Activated CD4-positive, CD25-positive, alpha-beta regulatory T cell (primary cell): ENCODE results near the gene MED12.

ENCODE experiments used
- DNase-seq, 4 experiments: peaks; one replicate each; lab custom pipeline; 2025; lab: John Stamatoyannopoulos, UW

The MED12 gene

DNA sequence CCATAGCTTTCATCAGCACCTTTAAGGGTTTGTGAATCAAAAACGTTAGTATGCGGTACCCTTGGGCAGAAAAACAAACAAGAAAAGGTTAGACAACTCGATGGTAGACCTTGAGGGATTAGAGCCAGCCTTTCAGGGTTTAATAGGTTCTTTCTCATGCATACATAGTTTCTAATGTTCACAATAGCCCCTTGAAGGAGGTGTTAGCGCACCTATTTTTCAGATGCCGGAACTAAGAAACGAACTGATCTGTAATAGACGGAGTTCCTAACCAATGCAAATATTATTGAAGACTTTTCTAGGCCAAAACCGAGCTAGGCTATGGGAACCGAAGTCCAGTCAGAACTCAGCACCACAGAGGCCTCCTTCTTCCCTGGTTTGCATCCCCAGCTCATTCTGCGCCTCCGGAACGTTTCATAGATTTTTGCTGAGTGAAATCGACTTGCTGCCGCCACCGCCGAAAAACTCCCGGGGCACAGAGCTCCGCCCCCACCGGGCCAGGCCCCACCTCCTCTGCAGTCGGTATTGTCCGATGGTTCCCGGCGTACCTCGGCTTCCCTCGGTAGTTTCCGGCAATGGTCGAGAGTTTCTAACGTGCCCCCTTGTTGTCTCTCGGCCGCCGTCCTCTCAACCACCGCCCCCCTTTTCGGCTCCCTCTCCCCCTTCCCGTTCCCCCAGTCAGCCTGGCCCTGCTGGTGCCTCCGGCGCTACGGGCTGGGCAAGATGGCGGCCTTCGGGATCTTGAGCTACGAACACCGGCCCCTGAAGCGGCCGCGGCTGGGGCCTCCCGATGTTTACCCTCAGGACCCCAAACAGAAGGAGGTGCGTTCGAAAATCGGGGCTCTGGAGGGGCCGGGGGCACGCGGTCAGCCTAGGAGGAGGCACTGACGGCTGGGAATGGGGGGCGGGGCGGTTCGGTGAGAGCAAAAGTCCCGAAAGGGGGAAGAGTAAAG is at the start of gene MED12:
Gene MED12 (plus strand): TSS at position 565 of the 953 bp plus-strand sequence. CDS start 159 bp downstream, at position 724.
- peak; percentile 25 to 50 (median 46) for DNase-seq

DNA sequence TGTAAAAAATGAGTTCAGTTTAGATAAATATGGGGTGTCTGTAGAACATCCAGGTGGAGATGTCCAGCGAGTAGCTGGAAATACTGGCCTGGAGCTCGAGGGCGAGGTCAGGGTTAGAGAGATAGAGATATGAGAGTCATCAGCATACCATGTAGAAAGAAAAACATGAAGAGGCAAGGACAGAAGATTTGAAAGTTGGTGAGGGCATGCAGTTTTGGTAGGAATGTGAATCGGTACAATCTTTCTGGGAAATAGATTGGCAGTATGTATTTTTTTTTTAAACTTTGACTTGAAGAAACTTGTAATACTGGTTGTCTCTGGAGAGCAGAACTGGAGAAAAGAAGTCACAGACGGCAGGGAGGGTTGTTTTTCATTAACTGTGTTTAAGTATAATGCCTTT is 47.9 kb upstream of the MED12 start:
- no peak for DNase-seq

DNA sequence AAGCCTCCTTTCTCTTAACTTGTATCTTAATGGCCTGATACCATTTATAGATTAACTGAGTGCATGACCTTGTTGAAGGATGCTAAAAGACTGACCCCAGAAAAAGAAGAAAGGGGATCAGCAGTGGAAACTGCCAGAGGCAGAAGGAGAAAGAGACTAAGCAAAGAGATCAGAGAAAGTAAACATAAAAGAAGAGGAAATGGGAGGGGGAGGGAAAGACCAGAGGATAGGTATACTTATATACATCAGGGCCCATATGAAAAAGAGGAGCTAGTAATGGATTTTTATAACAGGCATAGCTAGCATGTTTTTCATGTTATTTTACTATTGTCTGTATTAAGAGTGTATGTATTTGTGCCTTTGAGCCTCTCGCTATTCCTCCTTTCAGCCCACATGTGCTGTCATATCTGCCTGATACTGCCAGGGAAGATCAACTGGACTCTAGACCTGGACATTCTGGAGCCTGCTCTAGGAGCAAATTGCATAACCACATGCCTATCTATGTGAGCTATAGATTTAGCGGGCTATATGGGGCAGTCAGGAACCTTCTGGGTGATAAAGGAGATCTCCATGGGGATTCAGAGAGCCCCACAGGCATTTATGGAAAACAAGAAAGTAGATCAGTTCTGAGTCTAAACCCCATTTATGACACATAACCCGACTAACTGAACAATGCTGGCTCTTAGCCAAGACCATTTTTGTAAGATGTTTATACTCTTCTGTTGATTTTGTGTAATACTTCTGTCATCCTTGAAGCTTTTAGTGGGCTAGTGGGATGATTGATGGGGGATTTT is 36.9 kb upstream of the MED12 start:
- DNase-seq, result no peak

DNA sequence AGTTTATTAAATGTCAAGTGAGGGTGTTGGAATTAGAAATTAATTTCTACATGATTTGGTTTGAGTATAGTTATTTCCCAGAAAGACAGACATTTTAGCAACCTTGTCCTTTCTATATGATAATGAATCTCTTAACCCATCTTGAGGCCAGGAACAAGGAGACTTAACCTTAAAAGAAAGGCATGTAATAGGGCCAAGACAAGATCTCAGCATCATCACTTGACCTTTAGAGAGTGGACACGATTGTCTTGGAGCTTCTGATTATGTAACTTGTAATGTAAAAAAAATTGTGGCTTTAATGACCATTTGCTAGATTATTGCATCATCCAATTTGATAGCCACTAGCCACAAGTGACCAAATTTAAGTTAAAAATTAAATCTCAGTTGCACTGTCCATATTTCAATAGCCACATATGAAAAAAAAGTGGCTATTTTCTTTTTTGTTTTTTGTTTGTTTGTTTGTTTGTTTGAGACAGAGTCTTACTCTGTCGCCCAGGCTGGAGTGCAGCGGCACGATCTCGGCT is 36.2 kb upstream of the MED12 start:
- no peak for DNase-seq

- DNase-seq, result no peak
These were observed 35.6 kb upstream of the MED12 start for GRCh38 chrX:71082822-71083221.

GRCh38 chrX:71085900-71086299 is 32.5 kb upstream of the MED12 start:
- DNase-seq, result no peak

DNA sequence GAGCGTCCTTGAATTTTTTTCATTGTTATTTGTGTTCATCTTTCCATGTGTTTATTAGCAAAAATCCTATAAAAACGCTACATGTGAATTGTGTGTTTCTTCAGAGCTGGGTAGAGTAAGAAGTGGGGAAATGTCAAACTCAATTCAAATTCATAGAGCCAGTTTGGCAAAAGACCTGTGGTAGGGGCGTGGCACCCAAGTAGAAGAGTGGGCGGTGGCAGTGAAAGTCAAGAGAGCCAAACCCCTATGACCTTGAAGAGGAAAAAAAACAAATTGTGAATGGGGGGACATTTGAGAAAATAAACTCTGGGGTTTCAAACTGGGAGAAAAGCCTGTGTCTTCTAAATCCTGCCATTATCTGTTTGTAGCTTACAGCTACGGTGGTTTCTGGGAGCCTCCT is 27.1 kb upstream of the MED12 start:
- DNase-seq, result no peak

GRCh38 chrX:71095033-71095432 is 23.4 kb upstream of the MED12 start:
- no peak for DNase-seq

DNA sequence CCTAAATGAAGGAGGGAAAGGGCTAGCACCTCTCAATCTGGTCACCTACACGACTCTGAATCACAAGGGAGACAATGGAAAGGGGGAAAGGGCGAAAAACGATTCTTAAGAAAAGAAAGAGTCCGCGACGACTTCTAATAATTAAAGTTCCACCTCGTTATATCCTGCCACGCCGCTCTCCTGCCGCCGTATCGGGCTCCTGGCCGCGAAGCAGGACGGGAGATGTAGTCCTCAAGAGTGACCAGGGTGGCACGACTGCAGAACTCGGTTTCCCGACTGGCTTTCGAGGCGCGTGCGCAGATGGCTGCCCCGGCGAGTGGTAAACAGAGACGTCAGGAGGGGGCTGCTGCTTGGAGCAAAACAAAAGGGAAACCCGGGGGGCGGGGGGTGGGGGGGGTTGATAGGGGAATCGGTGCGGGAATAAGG is 22.8 kb upstream of the MED12 start, which contains the start of gene FOXO4:
Gene FOXO4 (plus strand): TSS at position 297 of the 426 bp plus-strand sequence. CDS start 678 bp downstream, outside the sequence.
- peak; percentile 56 to 72 (median 68) for DNase-seq

DNA sequence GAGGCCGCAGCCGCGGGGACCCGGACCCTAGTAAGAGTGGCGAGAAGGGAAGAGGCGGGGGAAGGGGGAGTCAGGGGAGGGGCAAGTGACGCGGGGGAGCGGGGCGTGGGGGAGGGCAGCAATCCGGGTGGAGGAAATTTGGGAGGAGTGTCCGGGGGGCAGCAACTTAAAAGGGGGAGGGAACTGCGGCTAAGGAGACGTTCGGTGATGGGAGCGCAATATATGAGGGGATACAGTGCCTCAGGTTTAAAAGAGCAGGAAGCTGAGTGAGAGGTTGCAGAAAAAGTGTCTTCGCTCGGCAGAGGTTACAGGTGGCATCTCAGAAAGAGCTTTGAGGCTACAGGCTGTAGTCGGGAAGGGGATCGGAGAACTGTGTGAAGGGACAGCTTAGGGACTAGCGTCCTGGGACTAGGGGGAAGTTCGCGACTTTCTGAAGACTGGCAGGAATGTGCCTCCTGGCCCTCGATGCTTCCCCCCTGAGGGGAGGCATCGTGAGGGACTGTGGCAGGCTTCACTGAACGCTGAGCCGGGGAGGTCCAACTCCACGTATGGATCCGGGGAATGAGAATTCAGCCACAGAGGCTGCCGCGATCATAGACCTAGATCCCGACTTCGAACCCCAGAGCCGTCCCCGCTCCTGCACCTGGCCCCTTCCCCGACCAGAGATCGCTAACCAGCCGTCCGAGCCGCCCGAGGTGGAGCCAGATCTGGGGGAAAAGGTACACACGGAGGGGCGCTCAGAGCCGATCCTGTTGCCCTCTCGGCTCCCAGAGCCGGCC is 22.2 kb upstream of the MED12 start:
- peak in 1 of 4 experiments; percentile 51 for DNase-seq

DNA sequence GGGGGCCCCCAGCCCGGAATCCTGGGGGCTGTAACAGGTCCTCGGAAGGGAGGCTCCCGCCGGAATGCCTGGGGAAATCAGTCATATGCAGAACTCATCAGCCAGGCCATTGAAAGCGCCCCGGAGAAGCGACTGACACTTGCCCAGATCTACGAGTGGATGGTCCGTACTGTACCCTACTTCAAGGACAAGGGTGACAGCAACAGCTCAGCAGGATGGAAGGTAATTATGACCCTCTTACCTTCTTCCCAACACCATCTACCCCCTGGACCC is 21.7 kb upstream of the MED12 start:
- DNase-seq, result no peak

DNA sequence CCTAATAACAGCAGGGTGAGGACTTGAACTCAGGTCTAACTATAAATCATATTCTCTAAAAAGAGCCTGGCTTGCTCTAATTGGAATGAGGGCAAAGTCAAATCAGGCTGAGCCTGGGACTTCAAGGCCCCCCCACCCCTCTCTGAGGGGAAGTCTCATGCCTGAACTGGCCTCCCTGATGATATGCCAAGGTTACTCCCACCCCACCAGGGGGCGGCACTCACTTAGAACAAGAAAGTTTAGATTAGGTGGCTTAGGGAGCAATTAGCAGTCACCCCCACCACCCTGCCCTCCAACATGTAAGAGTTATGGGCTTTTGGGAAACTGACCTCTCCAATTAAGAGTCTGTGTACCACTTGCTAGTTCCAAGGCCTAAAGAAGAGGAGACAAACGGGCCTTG is 20.1 kb upstream of the MED12 start:
- DNase-seq, result peak; percentile 34 to 68 (median 56)

GRCh38 chrX:71098951-71099506 is 19.4 kb upstream of the MED12 start:
- DNase-seq, result no peak

GRCh38 chrX:71099736-71100135 is 18.7 kb upstream of the MED12 start:
- DNase-seq, result no peak

- DNase-seq, result no peak
These were observed 17.6 kb upstream of the MED12 start for GRCh38 chrX:71100581-71101505.

- DNase-seq, result no peak
These were observed 16.1 kb upstream of the MED12 start for GRCh38 chrX:71102292-71102691.

GRCh38 chrX:71103110-71103983 is 15.0 kb upstream of the MED12 start:
- peak in 3 of 4 experiments; percentile 5 to 34 (median 8) for DNase-seq

- no peak for DNase-seq
These were observed 12.8 kb upstream of the MED12 start for GRCh38 chrX:71105628-71106027.

- no peak for DNase-seq
These were observed 12.0 kb upstream of the MED12 start, which contains the start of gene CXorf65 for GRCh38 chrX:71106427-71106826. CXorf65 (minus strand) TSS chrX:71106740; CDS start chrX:71106556, 184 bp downstream.
